HepG2 (cell line): Measurements from ENCODE around the gene KISS1R. TPM values are rescaled to one million over a fixed set of nuclear protein-coding genes. Genes with fewer than 3 reads are reported as not detected.

Experiments used
- ATAC-seq: fragments of 200-7000 bp; cut with Tn5 transposase; 3 replicates; pipeline ENCODE4 v1.9.1; 2020; ENCODE audit warnings: mild to moderate bottlenecking, moderate library complexity
- BruUV-seq: library from RNA; stranded (reverse); fragments of 400-500 nt; replicated peaks from 2 replicates; lab custom pipeline; 2021; lab: Mats Ljungman, UMichigan
- CTCF ChIA-PET: fragments of 300-600 bp; formaldehyde crosslinking; extraction: SDS; loops from one replicate; lab custom pipeline; 2021; ENCODE audit warnings: low total read pairs, inconsistent platforms, low intra/inter-chr PET ratio; lab: Yijun Ruan, JAX
- POLR2A ChIA-PET: fragments of 350-600 bp; sonication (Branson Sonifier 250); formaldehyde crosslinking; loops from one replicate; lab custom pipeline; 2020; ENCODE audit warnings: antibody characterized with exemption, inconsistent platforms; lab: Yijun Ruan, JAX
- DNase-seq: peaks from one replicate; pipeline ENCODE4 v3.0.0-alpha.2; 2015; ENCODE audit warnings: low spot score
- FAIRE-seq: peaks from 3 replicates; lab custom pipeline; 2011; peaks lifted over from hg19 to GRCh38; lab: Jason Lieb, UNC
- H2AFZ ChIP-seq: one replicate; pipeline ENCODE4 v1.6.1; 2011; ENCODE audit warnings: low read length, inconsistent platforms
- H3K27ac ChIP-seq: fragments of 300-600 bp; 3 replicates; pipeline ENCODE4 v1.8.0; 2011; ENCODE audit warnings: mixed run types, mild to moderate bottlenecking, mixed read lengths, low read length, inconsistent platforms; ENCODE audit not compliant: insufficient read depth; ENCODE audit errors: extremely low read length
- H3K27me3 ChIP-seq, 2 experiments: fragments of 200-600 bp in 1 of 2; 2 replicates in 1 of 2; 3 replicates in 1 of 2; pipeline versions ENCODE4 v1.6.0 to v1.8.0; 2011; ENCODE audit warnings: low read length in 2 of 2, mild to moderate bottlenecking in 2 of 2, moderate library complexity in 2 of 2, inconsistent platforms in 1 of 2; ENCODE audit not compliant: insufficient read depth in 2 of 2, control insufficient read depth in 1 of 2
- H3K36me3 ChIP-seq, 2 experiments: fragments of 200-600 bp in 1 of 2; replicated peaks in 1 of 2; 2 replicates in 1 of 2; 3 replicates in 1 of 2; pipeline versions ENCODE4 v1.5.1 to v1.8.0; 2011; ENCODE audit warnings: low read length in 2 of 2, inconsistent platforms in 1 of 2; ENCODE audit not compliant: insufficient read depth in 2 of 2, control insufficient read depth in 1 of 2
- H3K4me1 ChIP-seq: 2 replicates; pipeline ENCODE4 v1.5.1; 2012; ENCODE audit warnings: low read length, inconsistent platforms; ENCODE audit not compliant: insufficient read depth
- H3K4me2 ChIP-seq: 2 replicates; pipeline ENCODE4 v1.6.0; 2011; ENCODE audit warnings: low read depth, low read length, inconsistent platforms
- H3K4me3 ChIP-seq, 3 experiments: fragments of 200-600 bp in 1 of 3; sonication (generic), shearing (Covaris generic) in 1 of 3; replicated peaks in 1 of 3; 2 replicates each; pipeline ENCODE4 v1.5.1; 2011 to 2016; ENCODE audit warnings: low read length in 3 of 3, inconsistent platforms in 2 of 3, low read depth in 2 of 3, mild to moderate bottlenecking in 2 of 3, control low read depth in 1 of 3, mixed read lengths in 1 of 3; ENCODE audit not compliant: insufficient read depth in 1 of 3
- H3K79me2 ChIP-seq: one replicate; pipeline ENCODE4 v1.6.1; 2011; ENCODE audit warnings: low read length, inconsistent platforms; ENCODE audit not compliant: insufficient read depth
- H3K9ac ChIP-seq: 2 replicates; pipeline ENCODE4 v1.6.0; 2011; ENCODE audit warnings: mild to moderate bottlenecking, low read depth, low read length, inconsistent platforms; ENCODE audit not compliant: insufficient read depth
- H3K9me3 ChIP-seq: 2 replicates; pipeline ENCODE4 v1.5.1; 2012; ENCODE audit warnings: mild to moderate bottlenecking, low read length
- H4K20me1 ChIP-seq: 2 replicates; pipeline ENCODE4 v1.6.0; 2011; ENCODE audit warnings: inconsistent platforms, mild to moderate bottlenecking, low read length, moderate library complexity; ENCODE audit not compliant: insufficient read depth
- AGO2 ChIP-seq: fragments of 200-400 bp; formaldehyde crosslinking; optimal IDR thresholded peaks from 2 replicates; pipeline ENCODE3; 2017; ENCODE audit warnings: mild to moderate bottlenecking, low read depth, low read length, moderate library complexity
- AHDC1 ChIP-seq: sonication (generic); formaldehyde crosslinking; IDR thresholded peaks from 2 replicates; pipeline ENCODE4 v1.5.1; 2020; ENCODE audit warnings: mild to moderate bottlenecking, missing genetic modification reagents, borderline replicate concordance
- FOXA3 ChIP-seq: IDR thresholded peaks from 2 replicates; pipeline ENCODE4 v1.6.1; 2016; ENCODE audit warnings: missing genetic modification reagents, missing compliant biosample characterization
- HNRNPL ChIP-seq: fragments of 200-400 bp; formaldehyde crosslinking; IDR thresholded peaks from 2 replicates; pipeline ENCODE4 v1.6.1; 2017; ENCODE audit warnings: mild to moderate bottlenecking, low read depth, low read length
- PHF21A ChIP-seq: sonication (generic); formaldehyde crosslinking; IDR thresholded peaks from 2 replicates; pipeline ENCODE4 v1.5.0; 2020; ENCODE audit warnings: mild to moderate bottlenecking, missing genetic modification reagents
- RBFOX2 ChIP-seq: fragments of 200-400 bp; formaldehyde crosslinking; IDR thresholded peaks from 2 replicates; pipeline ENCODE4 v1.6.1; 2017; ENCODE audit warnings: low read depth, mild to moderate bottlenecking, low read length
- RFX1 ChIP-seq: fragments of 450-650 bp; IDR thresholded peaks from 2 replicates; pipeline ENCODE4 v1.6.1; 2017
- ZNF616 ChIP-seq: sonication (generic); formaldehyde crosslinking; IDR thresholded peaks from 2 replicates; pipeline ENCODE4 v1.5.0; 2020; ENCODE audit warnings: low read depth, mild to moderate bottlenecking, missing genetic modification reagents
- ZNF687 ChIP-seq: sonication (generic); formaldehyde crosslinking; IDR thresholded peaks from 2 replicates; pipeline ENCODE4 v1.5.1; 2020; ENCODE audit warnings: mild to moderate bottlenecking, missing genetic modification reagents, moderate library complexity
- WGBS: methylation state at CpG from one replicate; pipeline ENCODE4 v1.1.6; 2017; ENCODE audit warnings: low lambda C conversion rate; 5-methylcytosine and 5-hydroxymethylcytosine counted together
- in situ Hi-C: cut with HindIII; loops from 2 replicates; pipeline ENCODE4 v1.10.0; 2017; ENCODE audit warnings: low pct_unique_long_range_greater_than_20kb; ENCODE audit not compliant: extremely low pct_ligation_motif_present
- intact Hi-C: fragments of 100-400 bp; cut with micrococcal nuclease; formaldehyde crosslinking; loops from one replicate; pipeline ENCODE4 v1.10.0; 2022; ENCODE audit not compliant: unreplicated experiment
- polyA plus RNA-seq, 8 experiments: library from polyadenylated mRNA; depleted of rRNA in 3 of 8; stranded (reverse) in 7 of 8; unstranded in 1 of 8; fragments of >200 nt; fragmentation: Illumina TruSeq in 4 of 8; extraction: Trizol in 4 of 8; gene quantifications; 2 replicates each; pipeline versions ENCODE4 v1.2.1 to v1.2.3, GENCODE V29; 2011 to 2016; ENCODE audit warnings: low read depth in 4 of 8, missing spikeins in 1 of 8, mixed read lengths in 1 of 8; ENCODE audit not compliant: insufficient read depth in 1 of 8
- total RNA-seq, 5 experiments: library from RNA; depleted of rRNA; stranded (reverse); fragments of >200 nt; fragmentation: Illumina TruSeq; extraction: Trizol; gene quantifications; 2 replicates each; pipeline ENCODE4 v1.2.3, GENCODE V29; 2016; ENCODE audit warnings: low read depth in 1 of 5
- TF ChIP-seq, protein P1 (sequence below): sonication (generic); formaldehyde crosslinking; IDR thresholded peaks from 2 replicates; pipeline ENCODE4 v1.5.0; 2020; ENCODE audit warnings: mild to moderate bottlenecking, missing genetic modification reagents, borderline replicate concordance

Gene KISS1R
- total and polyA plus RNA-seq, 2 of the 13 experiments (the other 11 are each of a cell fraction or from before 2014, with no cell fraction given), result 1.1 to 10.2 TPM

GRCh38 chr19:942133-942645 lies 25.1 kb downstream of the KISS1R start:
- Histone ChIP-seq H3K4me3 (no peak overlapping the region), H3K36me3 (peaks cover 28 to 75% of the 10 kb centered on the region in 2 experiments), H4K20me1 (peaks cover 79% of the 10 kb centered on the region; the same call in 1 of the 2 replicates), H3K4me1 (peaks cover 42% of the 10 kb centered on the region), H3K27me3 (no peaks in the 10 kb centered on the region; a peak in 1 of 5 replicates), H3K4me2 (no peak overlapping the region), H2AFZ (no peak overlapping the region), H3K9me3 (no peaks in the 10 kb centered on the region), H3K27ac (no peak overlapping the region), H3K9ac (no peak overlapping the region), H3K79me2 (peaks cover 80% of the 10 kb centered on the region)
- DNase-seq, result no peak
- intact Hi-C loops, result no loop called here
- in situ Hi-C loops, result no loop called here
- ATAC-seq, result no peak
- ChIA-PET POLR2A (interaction anchor here (2.6 kb wide), 1 partner anchor 10 kb away, joined by 18 read pairs; no protein-coding TSS in a partner anchor), CTCF (no interaction called here)
- BruUV-seq, result no TSS peak
- WGBS, result 97% methylated on average over 29 of the region's 32 CpGs
- FAIRE-seq, result no peak
- TF ChIP-seq RFX1 (no peak), AGO2 (peak; percentile 81), AHDC1 (CRISPR knock-in tag) (no peak), RBFOX2 (peak; percentile 69; the same call in 1 of the 2 replicates), ZNF616 (CRISPR knock-in tag) (no peak), FOXA3 (no peak), ZNF687 (CRISPR knock-in tag) (peak; percentile 21), HNRNPL (peak; percentile 68; the same call in 1 of the 2 replicates), PHF21A (CRISPR knock-in tag) (no peak)
- TF ChIP-seq, protein P1, sequence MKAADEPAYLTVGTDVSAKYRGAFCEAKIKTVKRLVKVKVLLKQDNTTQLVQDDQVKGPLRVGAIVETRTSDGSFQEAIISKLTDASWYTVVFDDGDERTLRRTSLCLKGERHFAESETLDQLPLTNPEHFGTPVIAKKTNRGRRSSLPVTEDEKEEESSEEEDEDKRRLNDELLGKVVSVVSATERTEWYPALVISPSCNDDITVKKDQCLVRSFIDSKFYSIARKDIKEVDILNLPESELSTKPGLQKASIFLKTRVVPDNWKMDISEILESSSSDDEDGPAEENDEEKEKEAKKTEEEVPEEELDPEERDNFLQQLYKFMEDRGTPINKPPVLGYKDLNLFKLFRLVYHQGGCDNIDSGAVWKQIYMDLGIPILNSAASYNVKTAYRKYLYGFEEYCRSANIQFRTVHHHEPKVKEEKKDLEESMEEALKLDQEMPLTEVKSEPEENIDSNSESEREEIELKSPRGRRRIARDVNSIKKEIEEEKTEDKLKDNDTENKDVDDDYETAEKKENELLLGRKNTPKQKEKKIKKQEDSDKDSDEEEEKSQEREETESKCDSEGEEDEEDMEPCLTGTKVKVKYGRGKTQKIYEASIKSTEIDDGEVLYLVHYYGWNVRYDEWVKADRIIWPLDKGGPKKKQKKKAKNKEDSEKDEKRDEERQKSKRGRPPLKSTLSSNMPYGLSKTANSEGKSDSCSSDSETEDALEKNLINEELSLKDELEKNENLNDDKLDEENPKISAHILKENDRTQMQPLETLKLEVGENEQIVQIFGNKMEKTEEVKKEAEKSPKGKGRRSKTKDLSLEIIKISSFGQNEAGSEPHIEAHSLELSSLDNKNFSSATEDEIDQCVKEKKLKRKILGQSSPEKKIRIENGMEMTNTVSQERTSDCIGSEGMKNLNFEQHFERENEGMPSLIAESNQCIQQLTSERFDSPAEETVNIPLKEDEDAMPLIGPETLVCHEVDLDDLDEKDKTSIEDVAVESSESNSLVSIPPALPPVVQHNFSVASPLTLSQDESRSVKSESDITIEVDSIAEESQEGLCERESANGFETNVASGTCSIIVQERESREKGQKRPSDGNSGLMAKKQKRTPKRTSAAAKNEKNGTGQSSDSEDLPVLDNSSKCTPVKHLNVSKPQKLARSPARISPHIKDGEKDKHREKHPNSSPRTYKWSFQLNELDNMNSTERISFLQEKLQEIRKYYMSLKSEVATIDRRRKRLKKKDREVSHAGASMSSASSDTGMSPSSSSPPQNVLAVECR (CRISPR knock-in tag), result 0 out of 2 replicates have a peak, but pooled peaks have one; percentile 7
